HepG2 (cell line): Measurements from ENCODE around the gene CSE1L. TPM values are rescaled to one million over a fixed set of nuclear protein-coding genes. Genes with fewer than 3 reads are reported as not detected.

Source experiments
- ATAC-seq: fragments of 200-7000 bp; cut with Tn5 transposase; 3 replicates; pipeline ENCODE4 v1.9.1; 2020; ENCODE audit warnings: mild to moderate bottlenecking, moderate library complexity
- BruUV-seq: library from RNA; stranded (reverse); fragments of 400-500 nt; replicated peaks from 2 replicates; lab custom pipeline; 2021; lab: Mats Ljungman, UMichigan
- CTCF ChIA-PET: fragments of 300-600 bp; formaldehyde crosslinking; extraction: SDS; loops from one replicate; lab custom pipeline; 2021; ENCODE audit warnings: low total read pairs, inconsistent platforms, low intra/inter-chr PET ratio; lab: Yijun Ruan, JAX
- POLR2A ChIA-PET: fragments of 350-600 bp; sonication (Branson Sonifier 250); formaldehyde crosslinking; loops from one replicate; lab custom pipeline; 2020; ENCODE audit warnings: antibody characterized with exemption, inconsistent platforms; lab: Yijun Ruan, JAX
- DNase-seq: peaks from one replicate; pipeline ENCODE4 v3.0.0-alpha.2; 2015; ENCODE audit warnings: low spot score
- FAIRE-seq: peaks from 3 replicates; lab custom pipeline; 2011; peaks lifted over from hg19 to GRCh38; lab: Jason Lieb, UNC
- H2AFZ ChIP-seq: one replicate; pipeline ENCODE4 v1.6.1; 2011; ENCODE audit warnings: low read length, inconsistent platforms
- H3K27ac ChIP-seq: fragments of 300-600 bp; 3 replicates; pipeline ENCODE4 v1.8.0; 2011; ENCODE audit warnings: mixed run types, mild to moderate bottlenecking, mixed read lengths, low read length, inconsistent platforms; ENCODE audit not compliant: insufficient read depth; ENCODE audit errors: extremely low read length
- H3K27me3 ChIP-seq, 2 experiments: fragments of 200-600 bp in 1 of 2; 2 replicates in 1 of 2; 3 replicates in 1 of 2; pipeline versions ENCODE4 v1.6.0 to v1.8.0; 2011; ENCODE audit warnings: low read length in 2 of 2, mild to moderate bottlenecking in 2 of 2, moderate library complexity in 2 of 2, inconsistent platforms in 1 of 2; ENCODE audit not compliant: insufficient read depth in 2 of 2, control insufficient read depth in 1 of 2
- H3K36me3 ChIP-seq, 2 experiments: fragments of 200-600 bp in 1 of 2; replicated peaks in 1 of 2; 2 replicates in 1 of 2; 3 replicates in 1 of 2; pipeline versions ENCODE4 v1.5.1 to v1.8.0; 2011; ENCODE audit warnings: low read length in 2 of 2, inconsistent platforms in 1 of 2; ENCODE audit not compliant: insufficient read depth in 2 of 2, control insufficient read depth in 1 of 2
- H3K4me1 ChIP-seq: 2 replicates; pipeline ENCODE4 v1.5.1; 2012; ENCODE audit warnings: low read length, inconsistent platforms; ENCODE audit not compliant: insufficient read depth
- H3K4me2 ChIP-seq: 2 replicates; pipeline ENCODE4 v1.6.0; 2011; ENCODE audit warnings: low read depth, low read length, inconsistent platforms
- H3K4me3 ChIP-seq, 3 experiments: fragments of 200-600 bp in 1 of 3; sonication (generic), shearing (Covaris generic) in 1 of 3; replicated peaks in 1 of 3; 2 replicates each; pipeline ENCODE4 v1.5.1; 2011 to 2016; ENCODE audit warnings: low read length in 3 of 3, inconsistent platforms in 2 of 3, low read depth in 2 of 3, mild to moderate bottlenecking in 2 of 3, control low read depth in 1 of 3, mixed read lengths in 1 of 3; ENCODE audit not compliant: insufficient read depth in 1 of 3
- H3K79me2 ChIP-seq: one replicate; pipeline ENCODE4 v1.6.1; 2011; ENCODE audit warnings: low read length, inconsistent platforms; ENCODE audit not compliant: insufficient read depth
- H3K9ac ChIP-seq: 2 replicates; pipeline ENCODE4 v1.6.0; 2011; ENCODE audit warnings: mild to moderate bottlenecking, low read depth, low read length, inconsistent platforms; ENCODE audit not compliant: insufficient read depth
- H3K9me3 ChIP-seq: 2 replicates; pipeline ENCODE4 v1.5.1; 2012; ENCODE audit warnings: mild to moderate bottlenecking, low read length
- H4K20me1 ChIP-seq: 2 replicates; pipeline ENCODE4 v1.6.0; 2011; ENCODE audit warnings: inconsistent platforms, mild to moderate bottlenecking, low read length, moderate library complexity; ENCODE audit not compliant: insufficient read depth
- ATAD3A ChIP-seq: sonication (generic); formaldehyde crosslinking; IDR thresholded peaks from 2 replicates; pipeline ENCODE4 v1.4.0; 2020; ENCODE audit warnings: missing genetic modification reagents
- EZH2 ChIP-seq: conservative IDR thresholded peaks from 2 replicates; pipeline ENCODE4 v1.6.1; 2012; ENCODE audit warnings: mild to moderate bottlenecking, low read depth, low read length, moderate library complexity
- FOXO1 ChIP-seq: sonication (generic); formaldehyde crosslinking; IDR thresholded peaks from 2 replicates; pipeline ENCODE4 v1.4.0; 2020; ENCODE audit warnings: missing genetic modification reagents
- MTF2 ChIP-seq: sonication (generic); formaldehyde crosslinking; IDR thresholded peaks from 2 replicates; pipeline ENCODE4 v1.5.0; 2020; ENCODE audit warnings: missing genetic modification reagents, borderline replicate concordance
- NRL ChIP-seq: sonication (generic); formaldehyde crosslinking; IDR thresholded peaks from 2 replicates; pipeline ENCODE4 v1.5.0; 2020; ENCODE audit warnings: missing genetic modification reagents, mild to moderate bottlenecking, moderate library complexity, borderline replicate concordance
- SCMH1 ChIP-seq: sonication (generic); formaldehyde crosslinking; IDR thresholded peaks from 2 replicates; pipeline ENCODE4 v1.9.0; 2021; ENCODE audit warnings: missing genetic modification reagents, mild to moderate bottlenecking, borderline replicate concordance
- TAF15 ChIP-seq: fragments of 200-400 bp; formaldehyde crosslinking; IDR thresholded peaks from one replicate; pipeline ENCODE4 v1.6.1; 2018; ENCODE audit warnings: mild to moderate bottlenecking, low read depth, low read length; ENCODE audit not compliant: poor library complexity, severe bottlenecking
- THAP11 ChIP-seq: IDR thresholded peaks from 2 replicates; pipeline ENCODE4 v1.6.1; 2016; ENCODE audit warnings: missing biosample characterization, missing genetic modification reagents
- ZBTB7A ChIP-seq: sonication (generic); formaldehyde crosslinking; IDR thresholded peaks from 2 replicates; pipeline ENCODE4 v1.8.0; 2022; ENCODE audit warnings: mild to moderate bottlenecking, missing genetic modification reagents
- ZFP82 ChIP-seq: sonication (generic); formaldehyde crosslinking; IDR thresholded peaks from 2 replicates; pipeline ENCODE4 v1.5.1; 2020; ENCODE audit warnings: mild to moderate bottlenecking, missing genetic modification reagents, borderline replicate concordance
- ZFX ChIP-seq: sonication (generic); formaldehyde crosslinking; IDR thresholded peaks from 2 replicates; pipeline ENCODE4 v1.4.0; 2020; ENCODE audit warnings: mild to moderate bottlenecking, low read depth, missing genetic modification reagents, moderate library complexity
- ZNF225 ChIP-seq: sonication (generic); formaldehyde crosslinking; IDR thresholded peaks from 2 replicates; pipeline ENCODE4 v1.4.0; 2020; ENCODE audit warnings: mild to moderate bottlenecking, missing genetic modification reagents
- ZNF235 ChIP-seq: sonication (generic); formaldehyde crosslinking; IDR thresholded peaks from 2 replicates; pipeline ENCODE4 v1.8.1; 2023; ENCODE audit warnings: mild to moderate bottlenecking, missing genetic modification reagents, borderline replicate concordance
- ZNF567 ChIP-seq: sonication (generic); formaldehyde crosslinking; IDR thresholded peaks from 2 replicates; pipeline ENCODE4 v1.8.1; 2023; ENCODE audit warnings: mild to moderate bottlenecking, missing genetic modification reagents, borderline replicate concordance
- ZNF615 ChIP-seq: sonication (generic); formaldehyde crosslinking; IDR thresholded peaks from 2 replicates; pipeline ENCODE4 v1.5.0; 2020; ENCODE audit warnings: mild to moderate bottlenecking, missing genetic modification reagents, borderline replicate concordance
- ZNF724P ChIP-seq: sonication (generic); formaldehyde crosslinking; IDR thresholded peaks from 2 replicates; pipeline ENCODE4 v1.8.0; 2022; ENCODE audit warnings: missing genetic modification reagents, borderline replicate concordance
- WGBS: methylation state at CpG from one replicate; pipeline ENCODE4 v1.1.6; 2017; ENCODE audit warnings: low lambda C conversion rate; 5-methylcytosine and 5-hydroxymethylcytosine counted together
- in situ Hi-C: cut with HindIII; loops from 2 replicates; pipeline ENCODE4 v1.10.0; 2017; ENCODE audit warnings: low pct_unique_long_range_greater_than_20kb; ENCODE audit not compliant: extremely low pct_ligation_motif_present
- intact Hi-C: fragments of 100-400 bp; cut with micrococcal nuclease; formaldehyde crosslinking; loops from one replicate; pipeline ENCODE4 v1.10.0; 2022; ENCODE audit not compliant: unreplicated experiment
- polyA plus RNA-seq, 8 experiments: library from polyadenylated mRNA; depleted of rRNA in 3 of 8; stranded (reverse) in 7 of 8; unstranded in 1 of 8; fragments of >200 nt; fragmentation: Illumina TruSeq in 4 of 8; extraction: Trizol in 4 of 8; gene quantifications; 2 replicates each; pipeline versions ENCODE4 v1.2.1 to v1.2.3, GENCODE V29; 2011 to 2016; ENCODE audit warnings: low read depth in 4 of 8, missing spikeins in 1 of 8, mixed read lengths in 1 of 8; ENCODE audit not compliant: insufficient read depth in 1 of 8
- total RNA-seq, 5 experiments: library from RNA; depleted of rRNA; stranded (reverse); fragments of >200 nt; fragmentation: Illumina TruSeq; extraction: Trizol; gene quantifications; 2 replicates each; pipeline ENCODE4 v1.2.3, GENCODE V29; 2016; ENCODE audit warnings: low read depth in 1 of 5
- TF ChIP-seq, protein P1 (sequence below): sonication (generic); formaldehyde crosslinking; IDR thresholded peaks from 2 replicates; pipeline ENCODE4 v1.5.1; 2020; ENCODE audit warnings: mild to moderate bottlenecking, missing genetic modification reagents, moderate library complexity
- TF ChIP-seq, protein P2 (sequence below): sonication (generic); formaldehyde crosslinking; conservative IDR thresholded peaks from 2 replicates; pipeline ENCODE4 v1.4.0; 2020; ENCODE audit warnings: missing genetic modification reagents
- TF ChIP-seq, protein P3 (sequence below): sonication (generic); formaldehyde crosslinking; IDR thresholded peaks from 2 replicates; pipeline ENCODE4 v1.4.0; 2020; ENCODE audit warnings: missing genetic modification reagents, borderline replicate concordance

The CSE1L gene
- total and polyA plus RNA-seq, 2 of the 13 experiments (the other 11 are each of a cell fraction or from before 2014, with no cell fraction given) = 56.9 to 258 TPM

DNA sequence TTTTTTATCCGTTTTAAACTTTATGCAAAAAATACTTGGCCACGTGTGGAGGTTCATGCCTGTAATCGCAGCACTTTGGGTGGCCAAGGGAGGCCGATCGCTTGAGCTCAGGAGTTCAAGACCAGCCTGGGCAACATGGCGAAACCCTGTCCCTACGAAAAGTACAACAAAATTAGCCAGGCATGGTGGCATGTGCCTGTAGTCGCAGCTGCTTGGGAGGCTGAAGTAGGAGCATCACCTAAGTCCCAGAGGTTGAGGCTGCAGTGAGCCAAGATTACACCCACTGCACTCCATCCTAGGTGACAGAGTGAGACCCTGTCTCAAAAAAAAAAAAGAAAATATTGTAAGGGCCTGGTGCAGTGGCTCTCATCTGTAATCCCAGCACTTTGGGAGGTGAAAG lies 45.0 kb downstream of the CSE1L start:
- peaks cover 13% of the 10 kb centered on the region for H3K4me1 ChIP-seq
- WGBS = 98% methylated on average over 8 of the region's 8 CpGs
- no peak overlapping the region for H3K9ac ChIP-seq
- no TSS peak for BruUV-seq
- no peaks in the 10 kb centered on the region for H4K20me1 ChIP-seq
- no peak overlapping the region for H2AFZ ChIP-seq
- POLR2A ChIA-PET = interaction anchor here (0.6 kb wide), 1 partner anchor 1390 kb away, joined by 3 read pairs; no protein-coding TSS in a partner anchor
- no peak for DNase-seq
- no peak; the same call in 1 of the 3 replicates for ATAC-seq
- no peak for FAIRE-seq
- H3K27me3 ChIP-seq = no peaks in the 10 kb centered on the region
- H3K4me3 ChIP-seq = no peak overlapping the region
- in situ Hi-C loops = no loop called here
- no peaks in the 10 kb centered on the region for H3K9me3 ChIP-seq
- intact Hi-C loops = no loop called here
- H3K4me2 ChIP-seq = no peak overlapping the region
- CTCF ChIA-PET = no interaction called here
- H3K79me2 ChIP-seq = no peaks in the 10 kb centered on the region
- no peak overlapping the region for H3K27ac ChIP-seq
- peaks cover 38 to 90% of the 10 kb centered on the region in 2 experiments for H3K36me3 ChIP-seq
- TF ChIP-seq, protein P1, sequence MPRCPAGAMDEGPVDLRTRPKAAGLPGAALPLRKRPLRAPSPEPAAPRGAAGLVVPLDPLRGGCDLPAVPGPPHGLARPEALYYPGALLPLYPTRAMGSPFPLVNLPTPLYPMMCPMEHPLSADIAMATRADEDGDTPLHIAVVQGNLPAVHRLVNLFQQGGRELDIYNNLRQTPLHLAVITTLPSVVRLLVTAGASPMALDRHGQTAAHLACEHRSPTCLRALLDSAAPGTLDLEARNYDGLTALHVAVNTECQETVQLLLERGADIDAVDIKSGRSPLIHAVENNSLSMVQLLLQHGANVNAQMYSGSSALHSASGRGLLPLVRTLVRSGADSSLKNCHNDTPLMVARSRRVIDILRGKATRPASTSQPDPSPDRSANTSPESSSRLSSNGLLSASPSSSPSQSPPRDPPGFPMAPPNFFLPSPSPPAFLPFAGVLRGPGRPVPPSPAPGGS (CRISPR knock-in tag) = no peak
- no peak for TF ChIP-seq ZNF615 (CRISPR knock-in tag)
- TF ChIP-seq EZH2 = no peak
- TF ChIP-seq, protein P2, sequence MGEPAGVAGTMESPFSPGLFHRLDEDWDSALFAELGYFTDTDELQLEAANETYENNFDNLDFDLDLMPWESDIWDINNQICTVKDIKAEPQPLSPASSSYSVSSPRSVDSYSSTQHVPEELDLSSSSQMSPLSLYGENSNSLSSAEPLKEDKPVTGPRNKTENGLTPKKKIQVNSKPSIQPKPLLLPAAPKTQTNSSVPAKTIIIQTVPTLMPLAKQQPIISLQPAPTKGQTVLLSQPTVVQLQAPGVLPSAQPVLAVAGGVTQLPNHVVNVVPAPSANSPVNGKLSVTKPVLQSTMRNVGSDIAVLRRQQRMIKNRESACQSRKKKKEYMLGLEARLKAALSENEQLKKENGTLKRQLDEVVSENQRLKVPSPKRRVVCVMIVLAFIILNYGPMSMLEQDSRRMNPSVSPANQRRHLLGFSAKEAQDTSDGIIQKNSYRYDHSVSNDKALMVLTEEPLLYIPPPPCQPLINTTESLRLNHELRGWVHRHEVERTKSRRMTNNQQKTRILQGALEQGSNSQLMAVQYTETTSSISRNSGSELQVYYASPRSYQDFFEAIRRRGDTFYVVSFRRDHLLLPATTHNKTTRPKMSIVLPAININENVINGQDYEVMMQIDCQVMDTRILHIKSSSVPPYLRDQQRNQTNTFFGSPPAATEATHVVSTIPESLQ (CRISPR knock-in tag) = no peak
- TF ChIP-seq ZNF724P (CRISPR knock-in tag) = no peak
- TF ChIP-seq ATAD3A = no peak
- TF ChIP-seq ZNF567 (CRISPR knock-in tag) = no peak
- no peak for TF ChIP-seq THAP11 (CRISPR knock-in tag)
- TF ChIP-seq ZNF235 (CRISPR knock-in tag) = no peak
- TF ChIP-seq TAF15 = no peak
- no peak for TF ChIP-seq FOXO1 (CRISPR knock-in tag)
- no peak for TF ChIP-seq ZNF225 (CRISPR knock-in tag)
- TF ChIP-seq, protein P3, sequence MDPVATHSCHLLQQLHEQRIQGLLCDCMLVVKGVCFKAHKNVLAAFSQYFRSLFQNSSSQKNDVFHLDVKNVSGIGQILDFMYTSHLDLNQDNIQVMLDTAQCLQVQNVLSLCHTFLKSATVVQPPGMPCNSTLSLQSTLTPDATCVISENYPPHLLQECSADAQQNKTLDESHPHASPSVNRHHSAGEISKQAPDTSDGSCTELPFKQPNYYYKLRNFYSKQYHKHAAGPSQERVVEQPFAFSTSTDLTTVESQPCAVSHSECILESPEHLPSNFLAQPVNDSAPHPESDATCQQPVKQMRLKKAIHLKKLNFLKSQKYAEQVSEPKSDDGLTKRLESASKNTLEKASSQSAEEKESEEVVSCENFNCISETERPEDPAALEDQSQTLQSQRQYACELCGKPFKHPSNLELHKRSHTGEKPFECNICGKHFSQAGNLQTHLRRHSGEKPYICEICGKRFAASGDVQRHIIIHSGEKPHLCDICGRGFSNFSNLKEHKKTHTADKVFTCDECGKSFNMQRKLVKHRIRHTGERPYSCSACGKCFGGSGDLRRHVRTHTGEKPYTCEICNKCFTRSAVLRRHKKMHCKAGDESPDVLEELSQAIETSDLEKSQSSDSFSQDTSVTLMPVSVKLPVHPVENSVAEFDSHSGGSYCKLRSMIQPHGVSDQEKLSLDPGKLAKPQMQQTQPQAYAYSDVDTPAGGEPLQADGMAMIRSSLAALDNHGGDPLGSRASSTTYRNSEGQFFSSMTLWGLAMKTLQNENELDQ = no peak
- no peak for TF ChIP-seq MTF2 (CRISPR knock-in tag)
- TF ChIP-seq ZBTB7A = no peak
- TF ChIP-seq NRL = peak; percentile 23; the same call in 1 of the 2 replicates
- TF ChIP-seq ZFP82 (CRISPR knock-in tag) = 0 out of 2 replicates have a peak, but pooled peaks have one; percentile 63
- no peak for TF ChIP-seq SCMH1
- no peak for TF ChIP-seq ZFX (CRISPR knock-in tag)
